ENCODE results near the gene XRN1.
"Not testable (repeated sequence)": the region's sequence is repeated elsewhere in the genome, so short reads cannot be mapped to it uniquely, and the experiment has no call there.

GRCh38 chr3:142324275-142324953, 123.4 kb downstream of the XRN1 start:
- TF ChIP-seq CTCF (IDR thresholded peaks at IDR 0.05; ENCODE audit: insufficient read depth, low read length); REST (IDR thresholded peaks at IDR 0.05; ENCODE audit: insufficient replicate concordance, low read depth); POLR2AphosphoS5 (IDR thresholded peaks at IDR 0.05; ENCODE audit: low read depth): not testable (repeated sequence)

All from HL-60 (cell line).